GM12872 (cell line): ENCODE results near the gene TFIP11.

Experiments used
- TF ChIP-seq, protein P1 (sequence below): IDR thresholded peaks from 3 replicates; pipeline ENCODE4 v1.5.1; 2011; ENCODE audit warnings: low read depth, mild to moderate bottlenecking, low read length, moderate library complexity; ENCODE audit not compliant: insufficient read depth

Gene TFIP11

DNA sequence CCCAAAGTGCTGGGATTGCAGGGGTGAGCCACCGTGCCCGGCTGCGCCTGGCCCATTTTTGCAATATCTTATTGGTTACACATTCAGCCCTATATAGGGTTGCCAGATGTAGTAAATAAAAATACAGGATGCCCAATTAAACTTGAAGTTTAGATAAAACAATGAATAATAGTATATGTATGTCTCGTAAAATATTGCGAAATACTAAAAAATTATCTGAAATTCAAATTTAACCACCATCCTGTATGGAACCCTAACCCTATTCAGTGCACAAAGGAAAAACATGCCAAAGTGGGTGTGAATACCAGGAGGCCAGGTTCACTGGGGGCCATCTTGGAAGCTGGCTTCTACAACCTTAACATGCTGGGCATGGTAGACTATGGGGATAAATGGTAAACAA, 5.2 kb upstream of the TFIP11 start:
- TF ChIP-seq, protein P1, sequence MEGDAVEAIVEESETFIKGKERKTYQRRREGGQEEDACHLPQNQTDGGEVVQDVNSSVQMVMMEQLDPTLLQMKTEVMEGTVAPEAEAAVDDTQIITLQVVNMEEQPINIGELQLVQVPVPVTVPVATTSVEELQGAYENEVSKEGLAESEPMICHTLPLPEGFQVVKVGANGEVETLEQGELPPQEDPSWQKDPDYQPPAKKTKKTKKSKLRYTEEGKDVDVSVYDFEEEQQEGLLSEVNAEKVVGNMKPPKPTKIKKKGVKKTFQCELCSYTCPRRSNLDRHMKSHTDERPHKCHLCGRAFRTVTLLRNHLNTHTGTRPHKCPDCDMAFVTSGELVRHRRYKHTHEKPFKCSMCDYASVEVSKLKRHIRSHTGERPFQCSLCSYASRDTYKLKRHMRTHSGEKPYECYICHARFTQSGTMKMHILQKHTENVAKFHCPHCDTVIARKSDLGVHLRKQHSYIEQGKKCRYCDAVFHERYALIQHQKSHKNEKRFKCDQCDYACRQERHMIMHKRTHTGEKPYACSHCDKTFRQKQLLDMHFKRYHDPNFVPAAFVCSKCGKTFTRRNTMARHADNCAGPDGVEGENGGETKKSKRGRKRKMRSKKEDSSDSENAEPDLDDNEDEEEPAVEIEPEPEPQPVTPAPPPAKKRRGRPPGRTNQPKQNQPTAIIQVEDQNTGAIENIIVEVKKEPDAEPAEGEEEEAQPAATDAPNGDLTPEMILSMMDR = no peak

DNA sequence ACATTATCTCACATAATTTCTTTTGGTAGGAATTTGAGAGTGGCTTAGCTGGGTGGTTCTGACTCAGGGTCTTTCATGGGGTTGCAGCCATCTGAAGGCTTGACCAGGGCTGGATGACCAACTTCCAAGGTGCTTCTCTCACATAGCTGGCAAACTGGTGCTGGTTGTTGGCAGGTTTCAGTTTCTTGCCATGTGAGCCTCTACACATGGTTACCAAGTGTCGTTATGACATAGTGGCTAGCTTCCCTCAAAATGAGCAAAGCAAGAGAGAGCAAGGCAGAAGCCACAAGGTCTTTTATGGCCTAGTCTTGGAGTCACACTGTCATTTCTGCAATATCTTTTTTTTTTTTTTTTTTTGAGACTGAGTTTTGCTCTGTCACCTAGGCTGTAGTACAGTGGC, 4.2 kb upstream of the TFIP11 start:
- TF ChIP-seq, protein P1 = no peak

DNA sequence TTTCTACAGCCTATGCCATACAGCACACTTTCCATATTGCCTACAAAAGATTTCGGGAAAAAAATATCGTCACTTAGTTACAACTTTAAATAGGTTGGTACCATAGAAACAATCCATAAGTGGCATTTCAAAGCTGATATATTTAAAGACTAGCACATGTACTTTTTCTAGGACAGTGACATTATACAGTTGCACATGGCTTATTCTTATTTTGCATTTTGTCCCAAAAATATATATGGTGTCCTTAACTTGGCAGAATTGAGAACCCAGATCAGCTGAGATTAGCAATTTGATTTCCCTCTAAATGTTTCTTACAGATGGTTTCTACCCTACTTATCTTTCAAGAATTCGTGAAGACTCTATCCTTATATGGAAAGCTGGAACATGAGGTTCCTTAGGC, 3.7 kb upstream of the TFIP11 start:
- TF ChIP-seq, protein P1 = no peak

DNA sequence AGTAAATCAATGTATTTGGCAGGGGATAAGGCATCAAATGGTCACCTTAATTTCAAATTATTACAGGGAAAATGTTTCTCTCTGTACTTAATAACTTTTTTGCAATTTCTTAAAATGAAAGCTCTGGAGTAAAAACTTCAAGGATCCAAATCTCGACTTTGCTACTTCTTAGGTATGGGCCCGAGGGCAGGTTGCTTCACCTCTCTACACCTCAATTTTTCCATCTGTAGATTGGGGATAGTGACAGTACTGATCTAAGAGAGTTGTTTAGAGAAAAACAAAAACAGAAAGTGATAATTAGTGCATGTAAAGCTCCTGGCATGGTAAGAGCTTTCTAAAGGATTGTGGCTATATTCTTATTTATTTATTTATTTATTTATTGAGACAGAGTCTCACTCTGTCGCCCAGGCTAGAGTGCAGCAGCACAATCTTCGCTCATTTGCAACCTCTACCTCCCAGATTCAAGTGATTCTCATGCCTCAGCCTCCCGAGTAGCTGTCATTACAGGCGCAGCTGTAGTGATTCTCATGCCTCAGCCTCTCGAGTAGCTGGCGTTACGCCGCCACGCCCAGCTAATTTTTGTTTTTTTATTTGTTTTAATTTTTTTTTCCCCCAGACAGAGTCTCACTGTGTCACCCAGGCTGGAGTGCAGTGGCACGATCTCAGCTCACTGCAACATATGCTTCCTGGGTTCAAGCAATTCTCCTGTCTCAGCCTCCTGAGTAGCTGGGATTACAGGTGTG, 2.3 kb upstream of the TFIP11 start:
- TF ChIP-seq, protein P1 = no peak

DNA sequence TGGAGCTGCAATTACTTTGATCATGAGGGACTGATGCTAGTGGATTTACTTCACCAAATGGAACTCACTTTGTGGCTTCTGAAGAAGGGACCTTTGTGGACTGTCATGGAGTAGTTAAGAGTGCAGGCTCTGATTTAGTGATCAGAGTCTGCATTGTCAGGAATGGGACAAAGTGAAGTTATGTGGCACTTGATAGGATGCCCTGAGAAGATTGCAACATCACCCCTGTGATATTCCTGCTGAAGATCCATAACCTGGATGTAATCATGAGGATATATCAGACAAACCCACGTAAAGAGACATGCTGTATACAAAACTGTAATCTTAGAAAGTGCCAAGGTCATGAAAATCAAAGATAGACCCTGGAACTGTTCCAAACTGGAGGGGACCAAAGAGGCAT, 1.6 kb upstream of the TFIP11 start:
- TF ChIP-seq, protein P1 = no peak

DNA sequence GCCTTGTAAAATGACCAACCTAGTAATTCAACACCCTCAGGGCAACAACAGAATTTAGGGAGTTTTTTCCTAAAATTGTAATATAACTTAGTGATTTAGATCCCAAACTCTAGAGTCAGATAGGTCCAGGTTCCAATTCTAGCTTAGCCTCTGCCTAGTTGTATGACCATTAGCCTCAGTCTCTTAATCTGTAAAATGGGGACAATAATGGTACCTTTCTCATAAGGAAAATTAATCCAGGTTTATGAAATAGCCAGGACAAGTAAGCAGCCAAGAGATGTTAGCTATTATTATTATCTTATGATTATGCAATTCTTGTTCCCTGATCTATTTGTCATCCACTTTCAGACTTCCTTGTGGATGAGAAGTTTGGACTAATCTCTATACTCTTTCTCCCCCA, 4.1 kb downstream of the TFIP11 start:
- TF ChIP-seq, protein P1 = no peak

DNA sequence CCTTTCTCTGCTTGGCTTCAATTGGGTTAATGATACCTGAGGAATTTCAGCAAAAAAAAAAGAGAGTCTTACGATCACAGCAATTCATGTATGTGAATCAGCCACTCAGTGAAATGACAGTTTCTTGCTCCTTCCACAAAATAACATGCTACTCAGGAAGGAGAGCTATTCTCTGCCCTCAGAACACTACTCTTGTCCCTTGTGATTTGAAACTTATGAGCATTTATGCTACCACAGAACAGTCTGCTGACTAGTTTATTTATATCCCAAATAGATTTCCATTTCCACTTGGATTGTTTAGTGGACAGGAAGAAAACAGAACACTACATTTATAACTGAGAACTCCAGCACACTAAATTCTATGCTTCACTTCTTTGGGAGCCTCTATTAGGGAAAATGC, 8.5 kb downstream of the TFIP11 start:
- TF ChIP-seq, protein P1 = no peak
